ENCODE measurements around the gene EDA.

The EDA gene

GRCh38 chrX:70079297-70079696, 463.4 kb downstream of the EDA start:
- DNase-seq (ENCODE audit: low read depth): no peak

- DNase-seq (ENCODE audit: low read depth): no peak
Measured at GRCh38 chrX:70079870-70080269, 464.0 kb downstream of the EDA start.

- no peak for DNase-seq (ENCODE audit: low read depth)
Measured at GRCh38 chrX:70082723-70083122, 466.8 kb downstream of the EDA start.

- DNase-seq (ENCODE audit: low read depth): no peak
Measured at GRCh38 chrX:70084592-70085240, 468.8 kb downstream of the EDA start.

GRCh38 chrX:70087857-70088630, 472.1 kb downstream of the EDA start:
- DNase-seq (ENCODE audit: low read depth): no peak

GRCh38 chrX:70088751-70089150, 472.8 kb downstream of the EDA start:
- DNase-seq (ENCODE audit: low read depth): no peak
